IMR-90 (cell line): Measurements from ENCODE around the gene RIN1.

Source experiments
- CEBPB ChIP-seq: IDR thresholded peaks from 2 replicates; pipeline ENCODE4 v1.6.1; 2012; ENCODE audit warnings: low read depth, low read length, improper control_type of control experiment
- CTCF ChIP-seq: conservative IDR thresholded peaks from 2 replicates; pipeline ENCODE4 v1.5.1; 2012; ENCODE audit warnings: mild to moderate bottlenecking, low read depth, low read length, improper control_type of control experiment
- FOS ChIP-seq: fragments of 150-350 bp; IDR thresholded peaks from 2 replicates; pipeline ENCODE4 v1.6.1; 2016; ENCODE audit warnings: low read depth, low read length
- MAFK ChIP-seq: IDR thresholded peaks from 2 replicates; pipeline ENCODE4 v1.6.1; 2012; ENCODE audit warnings: low read depth, low read length, improper control_type of control experiment
- MAZ ChIP-seq: IDR thresholded peaks from 2 replicates; pipeline ENCODE4 v1.6.1; 2012; ENCODE audit warnings: low read depth, mild to moderate bottlenecking, low read length, improper control_type of control experiment, moderate library complexity, borderline replicate concordance
- MXI1 ChIP-seq: IDR thresholded peaks from 2 replicates; pipeline ENCODE4 v1.6.1; 2012; ENCODE audit warnings: low read depth, mild to moderate bottlenecking, low read length, moderate library complexity, borderline replicate concordance
- POLR2A ChIP-seq: IDR thresholded peaks from 2 replicates; pipeline ENCODE4 v1.6.1; 2012; ENCODE audit warnings: mild to moderate bottlenecking, low read depth, low read length
- RAD21 ChIP-seq: IDR thresholded peaks from 2 replicates; pipeline ENCODE4 v1.6.1; 2012; ENCODE audit warnings: low read length, improper control_type of control experiment
- RCOR1 ChIP-seq: IDR thresholded peaks from 2 replicates; pipeline ENCODE4 v1.6.1; 2012; ENCODE audit warnings: mild to moderate bottlenecking, low read length, improper control_type of control experiment; ENCODE audit not compliant: insufficient replicate concordance
- RFX5 ChIP-seq: IDR thresholded peaks from 2 replicates; pipeline ENCODE4 v1.8.0; 2012; ENCODE audit warnings: low read depth, mild to moderate bottlenecking, low read length, moderate library complexity
- SMC3 ChIP-seq: fragments of 150-350 bp; IDR thresholded peaks from 2 replicates; pipeline ENCODE4 v1.6.1; 2016; ENCODE audit warnings: low read depth, mild to moderate bottlenecking, antibody characterized with exemption, low read length, moderate library complexity
- TF ChIP-seq, protein P1 (sequence below): fragments of 150-350 bp; IDR thresholded peaks from 2 replicates; pipeline ENCODE4 v1.6.1; 2017; ENCODE audit warnings: mild to moderate bottlenecking, antibody characterized with exemption, low read length, low read depth

- TF ChIP-seq POLR2A: no peak
- TF ChIP-seq CTCF: no peak
- TF ChIP-seq MAZ: no peak
- TF ChIP-seq SMC3: no peak
- TF ChIP-seq FOS: no peak
- TF ChIP-seq, protein P1, sequence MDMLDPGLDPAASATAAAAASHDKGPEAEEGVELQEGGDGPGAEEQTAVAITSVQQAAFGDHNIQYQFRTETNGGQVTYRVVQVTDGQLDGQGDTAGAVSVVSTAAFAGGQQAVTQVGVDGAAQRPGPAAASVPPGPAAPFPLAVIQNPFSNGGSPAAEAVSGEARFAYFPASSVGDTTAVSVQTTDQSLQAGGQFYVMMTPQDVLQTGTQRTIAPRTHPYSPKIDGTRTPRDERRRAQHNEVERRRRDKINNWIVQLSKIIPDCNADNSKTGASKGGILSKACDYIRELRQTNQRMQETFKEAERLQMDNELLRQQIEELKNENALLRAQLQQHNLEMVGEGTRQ: no peak
- TF ChIP-seq RAD21: no peak
- TF ChIP-seq MAFK: peak; percentile 86
- TF ChIP-seq RFX5: no peak
- TF ChIP-seq RCOR1: no peak
- TF ChIP-seq CEBPB: no peak
- no peak for TF ChIP-seq MXI1
Observed at GRCh38 chr11:66324664-66325063, 11.6 kb downstream of the RIN1 start.
